Naive thymus-derived CD8-positive, alpha-beta T cell (primary cell): ENCODE results near the gene RABGGTA. TPM values are rescaled to one million over a fixed set of nuclear protein-coding genes. Genes with fewer than 3 reads are reported as not detected.
"Not testable (repeated sequence)": the region's sequence is repeated elsewhere in the genome, so short reads cannot be mapped to it uniquely, and the experiment has no call there.

Source experiments
- ATAC-seq, 2 donors: fragments of 150-1000 bp; cut with Tn5 transposase in 1 of 2; sonication (Bioruptor Pico), chemical (Tn5 transposase) in 1 of 2; 1 replicate in 1 of 2; 2 replicates in 1 of 2; pipeline ENCODE4 v1.10.0; 2021; ENCODE audit warnings: mild to moderate bottlenecking in 2 of 2, moderate library complexity in 2 of 2
- POLR2A ChIA-PET: fragments of 350-600 bp; sonication (Branson Sonifier 250); formaldehyde crosslinking; loops from one replicate; lab custom pipeline; 2021; ENCODE audit warnings: antibody characterized with exemption; lab: Charles Lee
- DNase-seq, 10 donors: peaks; one replicate each; pipeline versions ENCODE4 v3.0.0 to v3.0.0-alpha.2; 2020 to 2022
- H3K27ac Mint-ChIP-seq, 10 donors: one replicate each; pipeline ENCODE4 v1.8.0; 2020 to 2022; ENCODE audit warnings: mild to moderate bottlenecking in 10 of 10, mixed read lengths in 10 of 10, moderate library complexity in 4 of 10, inconsistent platforms in 1 of 10
- H3K27me3 Mint-ChIP-seq, 5 donors: one replicate each; pipeline ENCODE4 v1.8.0; 2021 to 2022; ENCODE audit warnings: mixed read lengths in 5 of 5
- H3K36me3 Mint-ChIP-seq, 3 donors: one replicate each; pipeline ENCODE4 v1.8.0; 2020 to 2022; ENCODE audit warnings: mixed read lengths in 3 of 3, mild to moderate bottlenecking in 2 of 3, inconsistent platforms in 1 of 3
- H3K4me1 Mint-ChIP-seq, 4 donors: one replicate each; pipeline ENCODE4 v1.8.0; 2021 to 2022; ENCODE audit warnings: mixed read lengths in 4 of 4
- H3K4me3 Mint-ChIP-seq, 10 donors: one replicate each; pipeline ENCODE4 v1.8.0; 2020 to 2022; ENCODE audit warnings: mild to moderate bottlenecking in 10 of 10, mixed read lengths in 10 of 10, moderate library complexity in 6 of 10, inconsistent platforms in 1 of 10
- H3K9me3 Mint-ChIP-seq, 9 donors: one replicate each; pipeline ENCODE4 v1.8.0; 2020 to 2022; ENCODE audit warnings: mixed read lengths in 9 of 9, mild to moderate bottlenecking in 3 of 9, inconsistent platforms in 1 of 9, moderate library complexity in 1 of 9
- polyA plus RNA-seq, 3 donors: library from polyadenylated mRNA; unstranded; fragments of 300-500 nt; fragmentation: Illumina TruSeq; gene quantifications; one replicate each; pipeline ENCODE4 v1.2.3, GENCODE V29; 2021
- total RNA-seq, 8 experiments: library from RNA in 2 of 8; stranded (reverse) in 2 of 8; gene quantifications; one replicate each; pipeline ENCODE4 v1.2.3 and lab custom pipeline; 2021 to 2026

RABGGTA gene
- total and polyA plus RNA-seq, 5 experiments from 2014 or later = 12.7 to 46.5 (median 22.1) TPM

DNA sequence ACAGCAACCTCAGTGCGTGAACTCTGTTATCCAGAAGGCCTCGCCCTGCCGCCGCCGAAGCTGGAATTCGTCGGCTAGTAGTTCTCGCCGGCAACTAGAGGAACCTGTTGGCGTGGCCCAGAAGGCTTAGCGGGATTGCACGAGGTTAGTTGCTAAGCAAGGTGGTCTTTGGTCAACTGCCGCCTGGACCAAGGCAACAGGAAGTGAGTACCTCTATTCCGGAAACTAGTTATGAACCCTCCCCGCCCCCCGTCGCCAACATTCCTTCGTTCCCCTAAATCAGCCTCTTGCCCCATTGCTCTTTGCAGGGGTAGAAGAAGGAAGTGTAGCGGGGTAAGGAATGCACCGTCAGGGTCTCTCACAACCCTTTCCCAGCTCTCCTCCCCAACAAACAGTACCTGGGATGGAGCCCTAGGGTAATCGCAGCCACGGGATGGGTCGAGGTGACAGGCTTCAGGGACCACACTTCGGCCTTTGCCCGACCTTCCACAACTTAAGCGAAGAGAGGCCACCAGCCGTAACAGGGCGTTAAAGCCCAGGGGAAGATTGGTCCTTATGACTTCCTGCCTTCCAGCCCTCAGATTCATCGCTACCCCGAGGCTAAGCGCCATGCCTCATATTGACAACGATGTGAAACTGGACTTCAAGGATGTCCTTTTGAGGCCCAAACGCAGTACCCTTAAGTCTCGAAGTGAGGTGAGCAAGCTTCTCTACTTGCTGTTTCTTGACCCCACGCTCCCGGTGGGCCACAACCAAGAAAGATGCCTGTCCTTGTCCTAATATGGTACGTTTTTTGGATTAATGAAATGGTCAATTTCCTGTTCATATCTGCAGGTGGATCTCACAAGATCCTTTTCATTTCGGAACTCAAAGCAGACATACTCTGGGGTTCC lies 38.5 kb downstream of the RABGGTA start, which contains the start of gene GMPR2:
GMPR2 (plus strand) TSS at position 285 of the 893 bp plus-strand sequence; CDS start at position 610, 325 bp downstream.
- no peaks in the 10 kb centered on the region for H3K9me3 Mint-ChIP-seq
- peak in 3 of 10 donors; percentile 23 to 34 (median 24) for DNase-seq
- peak within 1 kb of the TSS; percentile 91 to 99 (median 95) for H3K27ac Mint-ChIP-seq
- POLR2A ChIA-PET = interaction anchor here (1.1 to 5.4 kb wide), 7 partner anchors 9 to 97 kb away, joined by 3 to 53 read pairs (median 6); partner anchors contain the start of genes CHMP4A, MDP1, PSME1 and RABGGTA
- H3K36me3 Mint-ChIP-seq = peaks cover 10 to 40% (median 13%) of the 10 kb centered on the region in 3 donors
- ATAC-seq = peak; percentile 15 to 41
- no peaks in the 10 kb centered on the region for H3K27me3 Mint-ChIP-seq
- peak within 1 kb of the TSS; percentile 87 to 100 (median 98) for H3K4me3 Mint-ChIP-seq
- H3K4me1 Mint-ChIP-seq = peaks cover 19 to 67% (median 59%) of the 10 kb centered on the region in 4 donors

DNA sequence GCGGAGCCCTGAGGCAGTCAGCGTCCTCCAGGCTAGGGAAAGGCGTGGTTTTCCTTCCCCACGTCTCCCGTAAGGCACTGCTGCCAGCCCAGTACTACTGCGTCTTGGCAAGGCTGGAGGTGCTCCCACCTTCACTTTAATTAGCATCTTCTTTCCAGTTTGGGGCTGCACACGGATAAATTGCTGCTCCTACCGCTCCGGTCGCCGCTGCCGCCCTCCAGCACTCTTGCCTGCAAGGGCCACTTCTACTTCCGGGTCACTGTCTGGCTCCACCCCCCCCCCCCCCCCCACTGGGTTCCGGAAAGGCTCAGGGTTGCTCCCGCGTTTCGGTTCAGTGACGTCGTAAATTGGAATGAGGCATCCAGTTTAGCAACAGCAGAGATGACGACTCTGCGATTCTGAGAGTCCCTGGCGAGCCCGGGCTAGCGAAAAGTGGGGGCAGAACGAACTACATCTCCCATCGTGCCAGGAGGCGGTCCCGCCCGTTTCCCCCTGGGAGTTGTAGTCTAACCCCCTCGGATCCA lies 39.2 kb downstream of the RABGGTA start, which contains the start of gene NEDD8:
NEDD8 (minus strand) TSS at position 247 of the 524 bp plus-strand sequence; CDS start at position 147, 100 bp downstream.
- POLR2A ChIA-PET = interaction anchor here (1.2 to 5.4 kb wide), 6 partner anchors 10 to 96 kb away, joined by 4 to 53 read pairs (median 6); partner anchors contain the start of genes CHMP4A, MDP1, PSME1 and RABGGTA
- H3K27ac Mint-ChIP-seq = peak within 1 kb of the TSS; percentile 91 to 99 (median 95)
- peak; percentile 68 to 94 (median 84) for DNase-seq
- peak; percentile 87 to 89 for ATAC-seq
- peaks cover 16 to 64% (median 57%) of the 10 kb centered on the region in 4 donors for H3K4me1 Mint-ChIP-seq
- H3K36me3 Mint-ChIP-seq = peaks cover 11 to 40% (median 13%) of the 10 kb centered on the region in 3 donors
- H3K4me3 Mint-ChIP-seq = peak within 1 kb of the TSS; percentile 87 to 100 (median 98)
- H3K9me3 Mint-ChIP-seq = no peaks in the 10 kb centered on the region
- H3K27me3 Mint-ChIP-seq = no peaks in the 10 kb centered on the region

DNA sequence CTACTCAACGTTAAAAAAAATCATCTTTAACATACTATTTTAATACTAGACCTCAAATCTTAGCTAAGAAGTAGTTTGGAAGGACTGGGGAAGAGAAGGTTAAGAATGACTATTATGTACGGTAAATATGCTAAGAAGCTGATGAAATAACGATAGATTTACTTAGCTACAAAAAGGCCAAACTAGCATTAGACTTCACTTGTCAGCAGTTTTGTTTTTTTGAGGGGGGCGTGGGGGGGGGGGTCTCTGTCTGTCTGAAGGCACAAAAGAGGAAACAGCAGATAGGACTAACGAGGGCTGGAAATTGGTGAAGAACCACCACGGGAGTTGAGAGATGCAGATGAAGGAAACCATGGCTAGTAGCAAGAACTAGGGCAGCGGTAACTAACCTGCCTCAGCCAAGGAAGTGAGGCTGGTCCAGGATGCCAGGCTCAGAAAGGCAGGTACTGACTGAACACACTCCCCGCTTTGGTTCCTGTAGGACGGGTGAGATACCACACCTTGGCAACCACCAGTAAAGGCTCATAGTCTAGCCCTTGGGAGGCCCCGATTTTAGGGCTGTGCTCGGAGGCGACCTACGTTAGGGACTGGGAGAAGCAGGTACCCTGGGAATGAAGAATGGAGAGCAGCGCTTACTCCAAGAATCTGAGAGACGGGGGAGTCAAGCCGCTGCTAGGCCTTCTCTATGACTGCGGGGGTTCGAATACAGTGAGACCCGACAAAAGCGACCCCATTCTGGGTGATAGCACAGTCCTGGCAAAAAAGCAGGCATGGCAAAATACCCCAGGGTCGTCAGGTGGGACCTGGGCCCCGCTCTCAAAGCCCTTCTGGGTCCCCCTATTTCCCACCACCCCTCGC lies 39.9 kb downstream of the RABGGTA start:
- DNase-seq = no peak
- peak overlapping the region; percentile 91 to 99 (median 95) for H3K27ac Mint-ChIP-seq
- no peaks in the 10 kb centered on the region for H3K9me3 Mint-ChIP-seq
- peak overlapping the region; percentile 87 to 100 (median 98) for H3K4me3 Mint-ChIP-seq
- peak; percentile 14 to 32 for ATAC-seq
- H3K27me3 Mint-ChIP-seq = no peaks in the 10 kb centered on the region
- H3K4me1 Mint-ChIP-seq = peaks cover 15 to 66% (median 58%) of the 10 kb centered on the region in 4 donors
- peaks cover 4 to 37% (median 10%) of the 10 kb centered on the region in 3 donors for H3K36me3 Mint-ChIP-seq
- POLR2A ChIA-PET = interaction anchor here (1.3 to 5.4 kb wide), 6 partner anchors 8 to 96 kb away, joined by 3 to 53 read pairs (median 8); partner anchors contain the start of genes CHMP4A, MDP1, PSME1 and TINF2

DNA sequence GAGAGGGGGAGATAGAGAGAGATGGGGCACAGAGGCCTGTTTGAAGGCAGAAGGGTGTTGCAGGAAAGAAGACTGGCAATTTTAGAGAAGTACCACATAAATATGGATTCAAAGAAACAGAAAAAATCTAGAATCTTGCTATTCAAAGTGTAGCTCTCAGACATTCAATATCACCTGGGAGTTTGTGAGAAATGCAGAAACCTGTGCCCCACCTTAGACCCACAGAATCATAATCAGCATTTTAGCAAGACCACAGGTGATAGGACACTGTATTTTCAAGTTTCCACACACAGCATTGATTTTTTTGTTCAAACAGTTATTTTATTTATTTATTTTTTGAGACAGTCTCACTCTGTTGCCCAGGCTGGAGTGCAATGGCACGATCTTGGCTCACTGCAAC lies 42.5 kb downstream of the RABGGTA start:
- H3K27ac Mint-ChIP-seq = peak overlapping the region in 5 of 10 donors; percentile 21 to 49 (median 35)
- H3K9me3 Mint-ChIP-seq = no peaks in the 10 kb centered on the region
- H3K4me1 Mint-ChIP-seq = peaks cover 7 to 60% (median 47%) of the 10 kb centered on the region in 4 donors
- DNase-seq = no peak
- no peak for ATAC-seq
- H3K36me3 Mint-ChIP-seq = peaks cover 0 to 32% (median 4%) of the 10 kb centered on the region in 3 donors
- H3K27me3 Mint-ChIP-seq = no peaks in the 10 kb centered on the region
- H3K4me3 Mint-ChIP-seq = no peak overlapping the region
- POLR2A ChIA-PET = interaction anchor here (0.7 to 1.0 kb wide), 2 partner anchors 13 to 208 kb away, joined by 5 read pairs; partner anchors contain the start of gene MDP1

DNA sequence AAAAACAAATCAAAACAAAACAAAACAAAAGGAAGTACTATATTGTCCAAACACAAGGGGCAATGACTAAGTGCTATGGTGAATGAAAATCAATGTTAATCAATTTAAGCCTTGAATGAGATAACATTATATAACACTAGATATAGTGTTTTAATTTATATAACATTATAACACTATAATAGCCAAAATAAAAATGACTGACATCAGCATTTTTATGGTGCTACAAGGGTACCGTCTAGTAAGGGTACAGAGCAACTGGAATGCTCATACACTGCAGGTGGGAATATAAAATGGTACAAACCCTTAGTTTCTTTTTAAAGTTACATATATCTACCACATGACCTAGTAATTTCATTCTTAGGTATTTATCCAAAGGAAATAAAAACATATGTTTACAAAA lies 44.9 kb downstream of the RABGGTA start:
- no peak overlapping the region for H3K4me3 Mint-ChIP-seq
- H3K36me3 Mint-ChIP-seq = peaks cover 0 to 32% (median 4%) of the 10 kb centered on the region in 3 donors
- peaks cover 3 to 47% (median 36%) of the 10 kb centered on the region in 4 donors for H3K4me1 Mint-ChIP-seq
- ATAC-seq (no peak), DNase-seq (no peak)
- POLR2A ChIA-PET = no interaction called here
- H3K9me3 Mint-ChIP-seq = no peaks in the 10 kb centered on the region
- no peaks in the 10 kb centered on the region for H3K27me3 Mint-ChIP-seq
- H3K27ac Mint-ChIP-seq = peak overlapping the region in 1 of 10 donors; percentile 57

DNA sequence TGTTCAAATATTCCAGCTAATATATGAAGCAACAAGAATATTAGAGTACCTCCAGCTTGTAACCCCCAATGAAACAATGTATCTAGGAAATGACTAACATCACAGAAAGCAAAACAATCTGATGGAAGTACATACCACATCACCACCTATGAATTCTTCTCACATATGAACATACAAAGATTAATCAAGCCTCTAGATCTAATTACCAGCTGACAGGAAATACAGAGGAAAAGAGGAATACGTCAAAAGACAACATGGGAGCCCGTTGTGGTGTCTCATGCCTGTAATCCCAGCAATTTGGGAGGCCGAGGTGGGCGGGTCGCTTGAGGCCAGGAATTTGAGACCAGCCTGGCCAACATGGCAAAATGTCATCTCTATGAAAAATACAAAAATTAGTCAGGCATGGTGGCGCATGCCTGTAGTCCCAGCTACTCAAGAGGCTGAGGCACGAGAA lies 46.8 kb downstream of the RABGGTA start:
- peak overlapping the region in 5 of 10 donors; percentile 15 to 87 (median 43) for H3K27ac Mint-ChIP-seq
- POLR2A ChIA-PET = no interaction called here
- no peaks in the 10 kb centered on the region for H3K9me3 Mint-ChIP-seq

DNA sequence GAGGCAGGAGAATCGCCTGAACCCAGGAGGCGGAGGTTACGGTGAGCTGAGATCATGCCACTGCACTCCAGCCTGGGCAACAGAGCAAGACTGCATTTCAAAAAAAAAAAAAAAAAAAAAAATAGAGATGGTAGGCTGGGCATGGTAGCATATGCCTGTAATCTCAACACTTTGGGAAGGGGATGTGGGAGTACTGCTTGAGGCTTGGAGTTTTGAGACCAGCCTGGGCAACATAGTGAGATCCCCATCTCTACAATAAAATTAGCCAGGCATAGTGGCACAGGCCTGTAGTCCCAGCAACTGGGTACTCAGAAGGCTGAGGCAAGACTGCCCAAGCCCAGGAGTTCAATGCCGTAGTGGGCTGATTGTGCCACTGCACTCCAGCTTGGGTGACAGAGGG lies 48.4 kb downstream of the RABGGTA start:
- H3K27me3 Mint-ChIP-seq, H3K4me3 Mint-ChIP-seq, H3K9me3 Mint-ChIP-seq, H3K27ac Mint-ChIP-seq, ATAC-seq, DNase-seq: not testable (repeated sequence)
- Mint-ChIP-seq H3K36me3 (peaks cover 0 to 26% (median 4%) of the 10 kb centered on the region in 3 donors), H3K4me1 (peaks cover 7 to 32% (median 24%) of the 10 kb centered on the region in 4 donors)
- POLR2A ChIA-PET = interaction anchor here (0.6 to 1.0 kb wide), 3 partner anchors 15 to 82 kb away, joined by 3 to 4 read pairs (median 3); partner anchors contain the start of gene EMC9

More for the DNA sequence above, 46.8 kb downstream of the RABGGTA start:
- Mint-ChIP-seq H3K4me3 (peak overlapping the region in 1 of 10 donors; percentile 3), H3K36me3 (peaks cover 0 to 32% (median 4%) of the 10 kb centered on the region in 3 donors), H3K27me3 (no peaks in the 10 kb centered on the region), H3K4me1 (peaks cover 4 to 38% (median 29%) of the 10 kb centered on the region in 4 donors)
- ATAC-seq (no peak), DNase-seq (no peak)

DNA sequence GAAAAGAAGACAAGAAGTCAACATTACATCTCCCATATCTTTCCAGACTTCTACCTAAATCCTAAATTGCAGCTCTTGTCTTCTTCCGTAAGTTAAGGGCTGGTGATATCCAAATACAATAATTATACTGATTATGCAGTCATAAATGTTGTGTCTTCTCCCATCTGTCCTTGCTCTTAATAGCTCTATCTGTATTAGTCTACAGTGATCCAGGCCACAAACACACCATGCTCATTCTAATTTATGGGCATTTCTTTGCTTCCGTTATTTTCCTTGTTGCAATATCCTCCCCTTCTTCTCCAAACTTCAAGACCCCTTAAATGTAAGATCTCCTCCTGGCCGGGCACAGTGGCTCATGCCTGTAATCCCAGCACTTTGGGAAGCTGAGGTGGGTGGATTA lies 51.9 kb downstream of the RABGGTA start:
- Mint-ChIP-seq H3K27me3 (no peaks in the 10 kb centered on the region), H3K4me1 (peaks cover 13 to 28% (median 23%) of the 10 kb centered on the region in 4 donors), H3K36me3 (peaks cover 0 to 12% (median 0%) of the 10 kb centered on the region in 3 donors), H3K4me3 (no peak overlapping the region), H3K27ac (peak overlapping the region in 2 of 10 donors; percentile 4 to 22), H3K9me3 (no peaks in the 10 kb centered on the region)
- DNase-seq (no peak), ATAC-seq (no peak)
- POLR2A ChIA-PET = interaction anchor here (1.3 to 1.7 kb wide), 4 partner anchors 11 to 51 kb away, joined by 5 to 10 read pairs (median 6); partner anchors contain the start of genes IPO4, RABGGTA and TM9SF1

DNA sequence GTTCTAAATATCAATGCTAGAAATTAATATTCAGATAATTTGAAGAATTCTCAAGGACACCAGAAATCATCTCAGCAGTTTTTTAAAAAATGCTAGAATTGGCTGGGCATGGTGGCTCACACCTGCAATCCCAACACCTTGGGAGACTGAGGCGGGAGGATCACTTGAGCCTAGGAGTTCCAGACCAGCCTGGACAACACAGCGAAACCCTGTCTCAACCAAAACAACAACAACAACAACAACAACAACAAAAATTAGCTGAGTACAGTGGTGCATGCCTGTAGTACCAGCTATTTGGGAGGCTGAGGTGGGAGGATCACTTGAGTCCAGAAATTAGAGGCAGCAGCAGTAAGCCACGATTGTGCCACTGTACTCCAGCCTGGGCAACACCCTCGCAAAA lies 52.3 kb downstream of the RABGGTA start:
- POLR2A ChIA-PET = interaction anchor here (1.4 to 1.7 kb wide), 3 partner anchors 12 to 30 kb away, joined by 5 to 10 read pairs (median 7); partner anchors contain the start of genes IPO4 and TM9SF1
- H3K27ac Mint-ChIP-seq = peak overlapping the region in 1 of 10 donors; percentile 4
- H3K4me3 Mint-ChIP-seq = no peak overlapping the region
- no peaks in the 10 kb centered on the region for H3K27me3 Mint-ChIP-seq
- H3K9me3 Mint-ChIP-seq = no peaks in the 10 kb centered on the region
- ATAC-seq (no peak), DNase-seq (no peak)
- H3K36me3 Mint-ChIP-seq = peaks cover 0 to 15% (median 0%) of the 10 kb centered on the region in 3 donors
- H3K4me1 Mint-ChIP-seq = peaks cover 16 to 30% (median 25%) of the 10 kb centered on the region in 4 donors

DNA sequence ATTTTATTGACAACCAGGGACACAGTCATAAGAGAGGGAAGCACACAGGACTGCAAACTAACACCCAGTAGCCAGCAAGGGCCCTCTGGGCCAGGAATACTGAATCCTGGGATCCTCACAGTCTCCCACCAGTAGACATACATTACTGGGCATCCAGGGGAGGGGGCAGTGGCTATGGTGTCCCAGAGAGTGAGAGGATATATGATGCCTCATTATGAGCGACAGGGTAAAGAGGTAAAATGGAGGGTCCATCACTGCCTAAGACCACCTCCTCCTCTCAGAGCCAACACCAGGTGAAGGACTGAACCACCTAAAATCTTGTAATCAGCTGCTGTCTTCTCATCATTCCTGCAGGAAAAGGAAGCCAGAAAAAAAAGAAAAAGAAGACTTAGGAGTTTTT lies 54.5 kb downstream of the RABGGTA start:
- ATAC-seq, H3K4me3 Mint-ChIP-seq: not testable (repeated sequence)
- POLR2A ChIA-PET = interaction anchor here (2.4 to 5.1 kb wide), 4 partner anchors 25 to 103 kb away, joined by 14 to 73 read pairs (median 33); partner anchors contain the start of genes DCAF11, IPO4, IRF9 and NRL

DNA sequence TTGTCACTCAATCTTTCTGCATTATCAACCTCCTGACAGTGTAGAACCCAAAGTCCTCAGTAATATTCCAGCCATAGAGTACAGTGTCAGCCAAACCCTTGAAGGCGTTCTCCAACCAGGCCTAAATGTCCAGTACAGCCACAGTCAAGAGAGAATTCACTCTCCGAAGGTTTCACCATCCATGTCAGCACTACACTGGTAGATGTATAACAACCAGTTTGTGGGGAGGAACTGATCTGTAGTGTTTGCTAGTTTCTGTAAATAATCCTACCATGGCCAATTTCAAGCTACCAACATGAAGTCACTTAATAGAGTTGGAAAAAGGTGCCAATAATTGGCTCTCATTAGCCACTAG lies 55.1 kb downstream of the RABGGTA start:
- Mint-ChIP-seq H3K27me3 (peaks cover 0 to 2% (median 0%) of the 10 kb centered on the region in 5 donors), H3K4me3 (peak overlapping the region; percentile 89 to 94 (median 92)), H3K27ac (peak overlapping the region; percentile 93 to 100 (median 99)), H3K4me1 (peaks cover 27 to 50% (median 48%) of the 10 kb centered on the region in 4 donors), H3K36me3 (peaks cover 0 to 23% (median 4%) of the 10 kb centered on the region in 3 donors), H3K9me3 (no peaks in the 10 kb centered on the region)
- no peak for ATAC-seq
- no peak for DNase-seq
- POLR2A ChIA-PET = interaction anchor here (0.7 to 7.1 kb wide), 21 partner anchors 10 to 1450 kb away, joined by 3 to 124 read pairs (median 4); partner anchors contain the start of genes DCAF11, DHRS1, GMPR2 and IPO4

More for the DNA sequence above, 54.5 kb downstream of the RABGGTA start:
- H3K36me3 Mint-ChIP-seq = peaks cover 0 to 18% (median 0%) of the 10 kb centered on the region in 3 donors
- not testable (repeated sequence) for H3K27me3 Mint-ChIP-seq, DNase-seq, H3K9me3 Mint-ChIP-seq
- peak overlapping the region in 5 of 10 donors; percentile 28 to 99 (median 71) for H3K27ac Mint-ChIP-seq
- peaks cover 23 to 45% (median 43%) of the 10 kb centered on the region in 4 donors for H3K4me1 Mint-ChIP-seq
